Measurements from ENCODE around the gene CDY1B. TPM values are rescaled to one million over a fixed set of nuclear protein-coding genes. Genes with fewer than 3 reads are reported as not detected.
"Not testable (repeated sequence)": the region's sequence is repeated elsewhere in the genome, so short reads cannot be mapped to it uniquely, and the experiment has no call there.

The CDY1B gene
- total RNA-seq: not detected

- not testable (repeated sequence) for DNase-seq
Observed at GRCh38 chrY:24047919-24048318, at the start of gene CDY1B. CDY1B (minus strand) TSS chrY:24048019; CDS start chrY:24047688, 331 bp downstream.

- DNase-seq: not testable (repeated sequence)
Observed at GRCh38 chrY:24049525-24049924, 1.7 kb upstream of the CDY1B start.

GRCh38 chrY:24043209-24043608, 4.6 kb downstream of the CDY1B start:
- not testable (repeated sequence) for DNase-seq

DNA sequence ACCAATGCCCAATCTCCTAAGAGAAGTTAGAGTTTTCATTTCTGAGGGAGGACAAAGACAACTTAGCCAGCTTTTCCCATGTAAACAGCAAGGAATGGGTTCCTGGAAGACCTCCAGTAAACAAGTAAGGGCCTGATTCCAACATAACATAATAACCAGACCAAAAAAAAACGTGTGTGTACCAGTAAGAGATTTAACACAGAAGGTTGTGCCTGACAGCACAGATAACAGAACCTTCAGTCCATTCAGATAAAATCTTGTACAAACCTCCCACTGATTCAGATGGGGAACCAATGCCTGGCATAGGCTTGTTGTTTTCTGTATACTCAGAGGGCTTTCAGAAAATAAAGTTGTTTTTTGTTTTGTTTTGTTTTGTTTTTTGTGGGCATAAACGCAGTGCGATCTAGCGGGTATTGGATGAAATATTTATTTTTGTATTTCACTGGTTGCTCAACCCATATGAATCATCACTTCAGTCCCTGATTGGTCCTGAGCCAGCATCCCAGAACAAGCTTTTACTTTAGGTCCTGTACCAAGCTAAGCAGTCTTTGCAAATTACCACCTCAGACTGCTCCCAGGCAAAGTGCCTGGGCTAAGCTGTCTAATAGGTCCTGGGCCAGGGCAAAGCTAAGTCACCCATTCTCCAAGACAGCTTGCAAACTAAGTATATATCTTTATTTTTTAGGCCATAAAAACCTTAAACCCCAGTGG, 8.7 kb downstream of the CDY1B start:
- not testable (repeated sequence) for DNase-seq

GRCh38 chrY:24026212-24027103, 21.4 kb downstream of the CDY1B start:
- DNase-seq: not testable (repeated sequence)

All from occipital lobe (tissue), 2 donors.